Activated T-helper 1 cell treated with Interleukin-2 at 50 U/mL for 16 hours (primary cell): ENCODE data around the gene UBA1.

ENCODE experiments used
- DNase-seq: peaks from one replicate; pipeline ENCODE4 v3.0.0-alpha.2; 2020; ENCODE audit warnings: low read depth

The UBA1 gene

GRCh38 chrX:47187106-47187677, 6.4 kb upstream of the UBA1 start:
- DNase-seq = no peak

- no peak for DNase-seq
These were observed 3.7 kb upstream of the UBA1 start for GRCh38 chrX:47189906-47190305.

DNA sequence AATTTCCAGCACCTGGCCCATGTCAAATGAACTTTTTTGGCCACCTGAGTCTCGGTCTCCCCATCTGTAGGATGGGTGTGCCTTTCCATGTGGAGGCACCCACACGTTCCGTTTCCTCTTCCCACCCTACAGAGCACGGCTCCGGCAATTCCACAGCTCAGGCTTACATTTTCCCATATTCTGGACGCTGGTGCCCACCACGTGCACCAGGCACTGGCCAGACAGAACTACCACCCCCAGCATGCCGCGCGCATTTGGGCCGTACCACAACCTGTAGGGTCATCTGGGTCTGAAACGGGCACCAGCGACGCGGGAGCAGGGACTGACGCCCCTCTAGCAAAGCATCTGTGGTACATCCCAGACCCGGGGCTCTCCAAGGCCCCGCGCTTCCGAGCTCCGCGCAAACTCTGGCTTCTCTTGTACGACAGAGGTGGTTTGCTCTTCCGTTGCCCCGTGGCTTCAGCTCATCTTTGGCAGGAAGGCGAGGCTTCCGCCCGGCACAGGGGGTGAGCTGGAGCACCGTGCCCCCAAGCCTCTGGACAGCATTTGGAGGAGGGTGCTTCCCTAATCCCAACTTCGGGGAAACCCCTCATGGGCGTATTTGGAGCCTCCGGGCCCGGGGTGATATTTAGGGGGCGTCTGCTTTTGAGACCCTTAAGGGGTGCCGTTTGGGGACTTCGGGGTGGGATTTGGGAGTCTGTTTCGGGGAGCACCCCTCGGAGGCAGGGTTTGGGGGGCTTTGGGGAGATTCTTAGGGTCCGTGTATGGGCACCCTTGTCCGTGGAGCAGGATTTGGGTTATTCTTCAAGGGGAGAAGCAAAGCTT, 3.0 kb upstream of the UBA1 start:
- peak; percentile 66 for DNase-seq

- DNase-seq = peak; percentile 28
These were observed 2.3 kb upstream of the UBA1 start for GRCh38 chrX:47191331-47191730.

GRCh38 chrX:47191806-47192401, 1.7 kb upstream of the UBA1 start:
- DNase-seq = no peak

GRCh38 chrX:47194194-47194787, 662 bp downstream of the UBA1 start:
- DNase-seq = no peak

- DNase-seq = no peak
These were observed 2.5 kb downstream of the UBA1 start for GRCh38 chrX:47196098-47196497.

GRCh38 chrX:47197526-47197925, 3.9 kb downstream of the UBA1 start:
- DNase-seq = no peak

GRCh38 chrX:47198026-47198686, 4.5 kb downstream of the UBA1 start:
- DNase-seq = no peak

DNA sequence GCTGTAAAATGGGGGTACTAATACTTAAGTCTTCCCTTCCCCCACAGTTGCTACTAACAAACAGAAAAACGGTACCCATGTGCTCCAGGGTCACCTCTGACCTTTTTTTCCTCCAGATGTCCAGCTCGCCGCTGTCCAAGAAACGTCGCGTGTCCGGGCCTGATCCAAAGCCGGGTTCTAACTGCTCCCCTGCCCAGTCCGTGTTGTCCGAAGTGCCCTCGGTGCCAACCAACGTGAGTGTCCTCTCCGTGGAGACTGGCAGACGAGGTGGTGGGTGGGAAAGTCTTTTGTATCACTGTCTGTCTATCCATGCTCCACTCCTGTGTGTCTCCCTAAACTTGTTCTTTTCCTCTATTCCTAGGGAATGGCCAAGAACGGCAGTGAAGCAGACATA, 5.1 kb downstream of the UBA1 start:
- no peak for DNase-seq

DNA sequence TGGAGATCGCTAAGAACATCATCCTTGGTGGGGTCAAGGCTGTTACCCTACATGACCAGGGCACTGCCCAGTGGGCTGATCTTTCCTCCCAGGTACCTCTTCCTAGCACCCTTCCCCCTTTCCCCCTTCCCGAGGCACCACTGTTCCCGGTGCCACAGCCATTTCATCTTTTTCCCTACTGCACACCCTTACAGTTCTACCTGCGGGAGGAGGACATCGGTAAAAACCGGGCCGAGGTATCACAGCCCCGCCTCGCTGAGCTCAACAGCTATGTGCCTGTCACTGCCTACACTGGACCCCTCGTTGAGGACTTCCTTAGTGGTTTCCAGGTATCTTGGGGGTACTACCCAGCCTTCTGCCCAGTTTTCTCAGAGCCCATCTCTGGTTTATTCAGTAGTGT, 5.7 kb downstream of the UBA1 start:
- DNase-seq = no peak

DNA sequence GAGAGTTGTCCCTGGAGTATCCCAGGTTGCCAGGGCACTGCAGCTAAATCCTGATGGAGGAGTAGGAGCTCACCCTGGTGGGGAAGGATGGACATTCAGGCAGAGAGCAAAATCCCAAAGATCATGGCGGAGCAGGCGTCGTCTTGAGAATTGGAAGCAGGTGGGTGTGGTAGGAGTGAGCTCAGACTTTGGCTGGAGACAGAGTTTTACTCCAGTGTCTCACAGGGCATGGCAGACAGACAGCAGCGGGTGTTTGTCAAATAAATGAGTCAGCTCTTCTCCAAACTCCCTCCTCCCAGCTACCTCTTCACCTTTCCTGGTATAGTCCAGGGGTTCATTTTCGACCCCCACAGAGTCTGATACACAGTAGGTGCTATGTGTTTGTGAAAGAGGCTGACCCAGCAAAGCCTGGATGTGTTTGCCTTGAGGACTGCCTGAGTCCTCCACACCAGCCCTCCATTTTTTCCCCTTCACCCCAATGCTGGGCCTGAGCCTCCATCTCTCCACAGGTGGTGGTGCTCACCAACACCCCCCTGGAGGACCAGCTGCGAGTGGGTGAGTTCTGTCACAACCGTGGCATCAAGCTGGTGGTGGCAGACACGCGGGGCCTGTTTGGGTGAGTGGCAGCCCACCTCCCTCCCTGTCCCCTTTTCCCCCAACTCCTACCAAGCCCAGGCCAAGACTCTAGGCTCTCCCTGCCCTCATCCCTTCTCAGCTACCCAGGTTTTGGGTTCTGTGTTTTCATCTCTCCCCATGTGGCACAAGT, 6.9 kb downstream of the UBA1 start:
- no peak for DNase-seq

DNA sequence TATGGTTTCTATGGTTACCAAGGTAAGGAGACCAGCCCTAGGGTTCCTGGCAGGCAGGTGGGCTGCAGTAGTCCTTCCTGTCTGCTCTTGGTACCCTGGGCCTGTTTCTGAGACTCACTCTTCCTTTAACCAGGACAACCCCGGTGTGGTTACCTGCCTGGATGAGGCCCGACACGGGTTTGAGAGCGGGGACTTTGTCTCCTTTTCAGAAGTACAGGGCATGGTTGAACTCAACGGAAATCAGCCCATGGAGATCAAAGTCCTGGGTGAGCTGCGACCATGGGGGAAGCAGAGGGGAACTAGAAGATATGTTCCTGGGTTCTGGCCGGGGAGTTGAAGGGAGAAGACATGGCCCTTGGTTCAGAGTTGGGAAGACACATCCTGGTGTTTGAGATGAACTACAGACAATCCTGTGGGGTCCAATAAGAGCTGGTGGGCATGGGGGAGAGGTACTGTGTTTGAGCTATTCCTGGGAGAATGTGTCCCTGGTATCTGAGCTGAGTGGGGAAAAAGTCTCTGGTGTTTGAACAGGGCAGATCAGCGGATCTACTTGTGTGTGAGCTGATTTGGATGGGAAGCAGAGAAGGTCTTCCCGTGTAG, 7.8 kb downstream of the UBA1 start:
- no peak for DNase-seq

DNA sequence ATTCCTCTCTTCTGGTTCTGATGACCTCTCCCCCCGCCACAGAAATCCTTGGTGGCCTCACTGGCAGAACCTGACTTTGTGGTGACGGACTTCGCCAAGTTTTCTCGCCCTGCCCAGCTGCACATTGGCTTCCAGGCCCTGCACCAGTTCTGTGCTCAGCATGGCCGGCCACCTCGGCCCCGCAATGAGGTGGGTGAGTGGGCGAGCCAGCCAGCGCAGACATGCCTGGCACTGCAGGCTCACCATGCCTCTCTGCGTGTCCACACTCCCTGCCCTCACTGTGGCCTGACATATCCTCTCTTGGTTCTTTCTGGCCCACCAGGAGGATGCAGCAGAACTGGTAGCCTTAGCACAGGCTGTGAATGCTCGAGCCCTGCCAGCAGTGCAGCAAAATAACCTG, 8.7 kb downstream of the UBA1 start:
- no peak for DNase-seq

DNA sequence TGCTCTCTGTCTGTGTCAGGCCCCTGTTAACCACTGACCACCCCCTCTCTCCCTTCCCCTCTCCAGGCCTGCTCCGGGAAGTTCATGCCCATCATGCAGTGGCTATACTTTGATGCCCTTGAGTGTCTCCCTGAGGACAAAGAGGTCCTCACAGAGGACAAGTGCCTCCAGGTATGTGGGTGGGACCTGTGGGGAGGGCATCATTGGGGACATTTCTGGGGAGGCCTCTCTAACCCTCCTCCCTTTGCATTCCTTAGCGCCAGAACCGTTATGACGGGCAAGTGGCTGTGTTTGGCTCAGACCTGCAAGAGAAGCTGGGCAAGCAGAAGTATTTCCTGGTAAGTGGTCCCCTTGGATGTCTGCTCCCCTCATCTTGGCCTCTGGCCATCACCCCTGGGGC, 9.2 kb downstream of the UBA1 start:
- no peak for DNase-seq

- DNase-seq = no peak
These were observed 11.3 kb downstream of the UBA1 start for GRCh38 chrX:47204970-47205369.

- DNase-seq = no peak
These were observed 12.7 kb downstream of the UBA1 start for GRCh38 chrX:47206316-47206715.

GRCh38 chrX:47208108-47208507, 14.5 kb downstream of the UBA1 start:
- no peak for DNase-seq

GRCh38 chrX:47209508-47210238, 16.0 kb downstream of the UBA1 start:
- no peak for DNase-seq

- DNase-seq = no peak
These were observed 17.2 kb downstream of the UBA1 start for GRCh38 chrX:47210661-47211425.
